ENCODE results near the gene RBMS3. TPM values are rescaled to one million over a fixed set of nuclear protein-coding genes. Genes with fewer than 3 reads are reported as not detected.

The RBMS3 gene
- total RNA-seq, 4 donors from 2014 or later = 3.8 to 18.7 (median 14.6) TPM

- TF ChIP-seq POLR2A (IDR thresholded peaks at IDR 0.05) (no peak), CTCF (IDR thresholded peaks at IDR 0.05) (no peak), EP300 (IDR thresholded peaks at IDR 0.05; ENCODE audit: low read depth) (no peak), POLR2AphosphoS5 (IDR thresholded peaks at IDR 0.05) (no peak)
- H3K27me3 ChIP-seq = no peaks in the 10 kb centered on the region
- H3K36me3 ChIP-seq = no peaks in the 10 kb centered on the region
- H3K9me3 ChIP-seq = no peaks in the 10 kb centered on the region
- 58 to 92% methylated on average over 4 of the region's 4 CpGs for WGBS, 2 donors (ENCODE audit: low coverage in 1 of 2)
- no peak overlapping the region for H3K4me3 ChIP-seq
- no peak overlapping the region for H3K27ac ChIP-seq
- intact Hi-C loops (cut with DNase I; ENCODE audit: low total_unique reads) (no loop called here), in situ Hi-C loops (cut with MboI; ENCODE audit: low pct_ligation_motif_present in 1 of 4, low pct_unique_long_range_greater_than_20kb in 1 of 4, low sequenced_read_pairs in 3 of 4) (no loop called here)
- no peak for DNase-seq
- no peaks in the 10 kb centered on the region for H3K4me1 ChIP-seq
Observed at GRCh38 chr3:30024466-30024865, 743.6 kb downstream of the RBMS3 start.

- Histone ChIP-seq H3K27me3 (no peaks in the 10 kb centered on the region), H3K9me3 (no peaks in the 10 kb centered on the region), H3K36me3 (no peaks in the 10 kb centered on the region), H3K4me1 (no peaks in the 10 kb centered on the region), H3K27ac (no peak overlapping the region), H3K4me3 (no peak overlapping the region)
- WGBS, 2 donors (ENCODE audit: low coverage in 1 of 2) = 100% methylated on average over 1 of the region's 1 CpG
- intact Hi-C loops (cut with DNase I; ENCODE audit: low total_unique reads) = no loop called here
- TF ChIP-seq CTCF (IDR thresholded peaks at IDR 0.05) (no peak), POLR2A (IDR thresholded peaks at IDR 0.05) (no peak), EP300 (IDR thresholded peaks at IDR 0.05; ENCODE audit: low read depth) (no peak), POLR2AphosphoS5 (IDR thresholded peaks at IDR 0.05) (no peak)
- no peak for DNase-seq
- in situ Hi-C loops (cut with MboI; ENCODE audit: low pct_ligation_motif_present in 1 of 4, low pct_unique_long_range_greater_than_20kb in 1 of 4, low sequenced_read_pairs in 3 of 4) = loop anchor here in 2 of 4 donors (25.0 kb wide), 3 partner anchors 160 to 1110 kb away; no protein-coding TSS in a partner anchor
Observed at GRCh38 chr3:30026851-30027250, 746.0 kb downstream of the RBMS3 start.

GRCh38 chr3:30034246-30034991 is 753.5 kb downstream of the RBMS3 start:
- no peak overlapping the region for H3K4me3 ChIP-seq
- H3K27me3 ChIP-seq = no peaks in the 10 kb centered on the region
- in situ Hi-C loops (cut with MboI; ENCODE audit: low pct_ligation_motif_present in 1 of 4, low pct_unique_long_range_greater_than_20kb in 1 of 4, low sequenced_read_pairs in 3 of 4) = loop anchor here in 2 of 4 donors (25.0 kb wide), 3 partner anchors 153 to 1103 kb away; no protein-coding TSS in a partner anchor
- H3K36me3 ChIP-seq = no peaks in the 10 kb centered on the region
- no peak overlapping the region for H3K27ac ChIP-seq
- TF ChIP-seq EP300 (IDR thresholded peaks at IDR 0.05; ENCODE audit: low read depth) = no peak
- no peak for TF ChIP-seq POLR2AphosphoS5 (IDR thresholded peaks at IDR 0.05)
- no peak for TF ChIP-seq CTCF (IDR thresholded peaks at IDR 0.05)
- TF ChIP-seq POLR2A (IDR thresholded peaks at IDR 0.05) = no peak
- H3K9me3 ChIP-seq = no peaks in the 10 kb centered on the region
- DNase-seq = no peak
- no peaks in the 10 kb centered on the region for H3K4me1 ChIP-seq
- intact Hi-C loops (cut with DNase I; ENCODE audit: low total_unique reads) = no loop called here
- 80 to 100% methylated on average over 1 of the region's 1 CpG for WGBS, 2 donors (ENCODE audit: low coverage in 1 of 2)

- in situ Hi-C loops (cut with MboI; ENCODE audit: low pct_ligation_motif_present in 1 of 4, low pct_unique_long_range_greater_than_20kb in 1 of 4, low sequenced_read_pairs in 3 of 4) (loop anchor here in 2 of 4 donors (25.0 kb wide), 3 partner anchors 151 to 1101 kb away; no protein-coding TSS in a partner anchor), intact Hi-C loops (cut with DNase I; ENCODE audit: low total_unique reads) (no loop called here)
Observed at GRCh38 chr3:30035935-30036567, 755.2 kb downstream of the RBMS3 start.

More at GRCh38 chr3:30035935-30036567, 755.2 kb downstream of the RBMS3 start:
- Histone ChIP-seq H3K9me3 (no peaks in the 10 kb centered on the region), H3K4me3 (no peak overlapping the region), H3K27ac (no peak overlapping the region), H3K36me3 (no peaks in the 10 kb centered on the region), H3K4me1 (no peaks in the 10 kb centered on the region), H3K27me3 (no peaks in the 10 kb centered on the region)
- 57 to 79% methylated on average over 4 of the region's 4 CpGs for WGBS, 2 donors (ENCODE audit: low coverage in 1 of 2)
- TF ChIP-seq EP300 (IDR thresholded peaks at IDR 0.05; ENCODE audit: low read depth) = no peak
- no peak for TF ChIP-seq POLR2A (IDR thresholded peaks at IDR 0.05)
- TF ChIP-seq CTCF (IDR thresholded peaks at IDR 0.05) = no peak
- no peak for TF ChIP-seq POLR2AphosphoS5 (IDR thresholded peaks at IDR 0.05)
- no peak for DNase-seq
